Fibroblast of peridontal ligament (primary cell): ENCODE results near the gene TIE1.
A peak's percentile ranks its signal among the peaks of the same experiment; 100 is the strongest.
"Not testable (repeated sequence)": the region's sequence is repeated elsewhere in the genome, so short reads cannot be mapped to it uniquely, and the experiment has no call there.

Experiments
- DNase-seq: peaks from one replicate; pipeline ENCODE4 v3.0.0-alpha.2; 2010; ENCODE audit errors: extremely low read depth

The TIE1 gene

GRCh38 chr1:43363283-43363934, 62.6 kb downstream of the TIE1 start:
- DNase-seq, result no peak

GRCh38 chr1:43363935-43364525, 63.2 kb downstream of the TIE1 start:
- DNase-seq, result no peak

- DNase-seq, result no peak
These were observed 64.9 kb downstream of the TIE1 start for GRCh38 chr1:43365678-43366077.

- no peak for DNase-seq
These were observed 65.4 kb downstream of the TIE1 start for GRCh38 chr1:43366179-43366578.

- no peak for DNase-seq
These were observed 65.8 kb downstream of the TIE1 start for GRCh38 chr1:43366601-43367025.

- no peak for DNase-seq
These were observed 66.5 kb downstream of the TIE1 start for GRCh38 chr1:43367026-43367903.

GRCh38 chr1:43367904-43368645, 67.3 kb downstream of the TIE1 start, which contains the start of gene ELOVL1:
Gene ELOVL1 (minus strand): TSS chr1:43368011. CDS start chr1:43365609, 2,402 bp downstream.
- DNase-seq, result peak; percentile 70

GRCh38 chr1:43368646-43369020, 67.9 kb downstream of the TIE1 start:
- no peak for DNase-seq

- not testable (repeated sequence) for DNase-seq
These were observed 69.0 kb downstream of the TIE1 start for GRCh38 chr1:43369779-43370178.

GRCh38 chr1:43370564-43370963, 69.8 kb downstream of the TIE1 start:
- DNase-seq, result no peak

GRCh38 chr1:43372172-43372571, 71.4 kb downstream of the TIE1 start:
- DNase-seq, result no peak
